ENCODE measurements around the gene APRT. TPM values are rescaled to one million over a fixed set of nuclear protein-coding genes. Genes with fewer than 3 reads are reported as not detected.

APRT gene
- total and polyA plus RNA-seq, 9 of the 15 experiments (the other 6 are each of a cell fraction or from before 2014, with no cell fraction given) = 41.7 to 409 (median 146) TPM

DNA sequence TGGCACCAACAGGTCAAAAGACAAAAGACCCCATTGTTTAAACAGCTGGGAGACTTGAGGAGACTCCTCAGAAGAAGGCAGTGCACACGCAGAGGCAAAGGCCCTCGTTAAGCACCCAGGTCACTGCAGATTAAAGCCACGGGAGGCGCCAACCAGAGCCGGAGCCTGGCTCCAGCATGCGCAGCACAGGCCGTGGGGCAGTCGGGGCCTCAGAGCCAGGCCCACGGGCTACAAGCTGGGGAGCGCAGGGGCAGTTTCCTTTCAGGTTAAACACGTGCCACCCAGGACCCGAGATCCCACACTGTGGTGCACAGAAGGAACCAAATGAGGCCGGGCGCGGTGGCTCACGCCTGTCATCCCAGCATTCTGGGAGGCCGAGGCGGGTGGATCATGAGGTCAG, 35.9 kb downstream of the APRT start (continued):
- TF ChIP-seq, protein P1, sequence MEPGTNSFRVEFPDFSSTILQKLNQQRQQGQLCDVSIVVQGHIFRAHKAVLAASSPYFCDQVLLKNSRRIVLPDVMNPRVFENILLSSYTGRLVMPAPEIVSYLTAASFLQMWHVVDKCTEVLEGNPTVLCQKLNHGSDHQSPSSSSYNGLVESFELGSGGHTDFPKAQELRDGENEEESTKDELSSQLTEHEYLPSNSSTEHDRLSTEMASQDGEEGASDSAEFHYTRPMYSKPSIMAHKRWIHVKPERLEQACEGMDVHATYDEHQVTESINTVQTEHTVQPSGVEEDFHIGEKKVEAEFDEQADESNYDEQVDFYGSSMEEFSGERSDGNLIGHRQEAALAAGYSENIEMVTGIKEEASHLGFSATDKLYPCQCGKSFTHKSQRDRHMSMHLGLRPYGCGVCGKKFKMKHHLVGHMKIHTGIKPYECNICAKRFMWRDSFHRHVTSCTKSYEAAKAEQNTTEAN (CRISPR knock-in tag; IDR thresholded peaks at IDR 0.05) = no peak
- TF ChIP-seq, protein P2, sequence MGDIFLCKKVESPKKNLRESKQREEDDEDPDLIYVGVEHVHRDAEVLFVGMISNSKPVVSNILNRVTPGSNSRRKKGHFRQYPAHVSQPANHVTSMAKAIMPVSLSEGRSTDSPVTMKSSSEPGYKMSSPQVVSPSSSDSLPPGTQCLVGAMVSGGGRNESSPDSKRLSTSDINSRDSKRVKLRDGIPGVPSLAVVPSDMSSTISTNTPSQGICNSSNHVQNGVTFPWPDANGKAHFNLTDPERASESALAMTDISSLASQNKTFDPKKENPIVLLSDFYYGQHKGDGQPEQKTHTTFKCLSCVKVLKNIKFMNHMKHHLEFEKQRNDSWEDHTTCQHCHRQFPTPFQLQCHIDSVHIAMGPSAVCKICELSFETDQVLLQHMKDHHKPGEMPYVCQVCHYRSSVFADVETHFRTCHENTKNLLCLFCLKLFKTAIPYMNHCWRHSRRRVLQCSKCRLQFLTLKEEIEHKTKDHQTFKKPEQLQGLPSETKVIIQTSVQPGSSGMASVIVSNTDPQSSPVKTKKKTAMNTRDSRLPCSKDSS (IDR thresholded peaks at IDR 0.05; ENCODE audit: low read depth, partially characterized antibody) = no peak
- TF ChIP-seq GATAD2B (IDR thresholded peaks at IDR 0.05; ENCODE audit: borderline replicate concordance) (no peak), MCM5 (IDR thresholded peaks at IDR 0.05; ENCODE audit: low read depth) (no peak)
- TF ChIP-seq, protein P3, sequence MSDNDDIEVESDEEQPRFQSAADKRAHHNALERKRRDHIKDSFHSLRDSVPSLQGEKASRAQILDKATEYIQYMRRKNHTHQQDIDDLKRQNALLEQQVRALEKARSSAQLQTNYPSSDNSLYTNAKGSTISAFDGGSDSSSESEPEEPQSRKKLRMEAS (CRISPR knock-in tag; IDR thresholded peaks at IDR 0.05) = no peak
- TF ChIP-seq, protein P4, sequence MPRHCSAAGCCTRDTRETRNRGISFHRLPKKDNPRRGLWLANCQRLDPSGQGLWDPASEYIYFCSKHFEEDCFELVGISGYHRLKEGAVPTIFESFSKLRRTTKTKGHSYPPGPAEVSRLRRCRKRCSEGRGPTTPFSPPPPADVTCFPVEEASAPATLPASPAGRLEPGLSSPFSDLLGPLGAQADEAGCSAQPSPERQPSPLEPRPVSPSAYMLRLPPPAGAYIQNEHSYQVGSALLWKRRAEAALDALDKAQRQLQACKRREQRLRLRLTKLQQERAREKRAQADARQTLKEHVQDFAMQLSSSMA (CRISPR knock-in tag; IDR thresholded peaks at IDR 0.05) = no peak
